ENCODE measurements around the gene GABPA.

The GABPA gene

GRCh38 chr21:25717491-25718147 is 17.2 kb upstream of the GABPA start:
- no peak for DNase-seq
- Histone ChIP-seq H3K27me3 (ENCODE audit: insufficient read depth, low read depth, severe bottlenecking) (no peaks in the 10 kb centered on the region), H3K4me3 (ENCODE audit: low read depth, low read length) (no peak overlapping the region), H3K9me3 (ENCODE audit: severe bottlenecking) (no peaks in the 10 kb centered on the region), H3K27ac (no peak overlapping the region), H3K36me3 (peaks cover 47% of the 10 kb centered on the region)
- TF ChIP-seq, protein P1, sequence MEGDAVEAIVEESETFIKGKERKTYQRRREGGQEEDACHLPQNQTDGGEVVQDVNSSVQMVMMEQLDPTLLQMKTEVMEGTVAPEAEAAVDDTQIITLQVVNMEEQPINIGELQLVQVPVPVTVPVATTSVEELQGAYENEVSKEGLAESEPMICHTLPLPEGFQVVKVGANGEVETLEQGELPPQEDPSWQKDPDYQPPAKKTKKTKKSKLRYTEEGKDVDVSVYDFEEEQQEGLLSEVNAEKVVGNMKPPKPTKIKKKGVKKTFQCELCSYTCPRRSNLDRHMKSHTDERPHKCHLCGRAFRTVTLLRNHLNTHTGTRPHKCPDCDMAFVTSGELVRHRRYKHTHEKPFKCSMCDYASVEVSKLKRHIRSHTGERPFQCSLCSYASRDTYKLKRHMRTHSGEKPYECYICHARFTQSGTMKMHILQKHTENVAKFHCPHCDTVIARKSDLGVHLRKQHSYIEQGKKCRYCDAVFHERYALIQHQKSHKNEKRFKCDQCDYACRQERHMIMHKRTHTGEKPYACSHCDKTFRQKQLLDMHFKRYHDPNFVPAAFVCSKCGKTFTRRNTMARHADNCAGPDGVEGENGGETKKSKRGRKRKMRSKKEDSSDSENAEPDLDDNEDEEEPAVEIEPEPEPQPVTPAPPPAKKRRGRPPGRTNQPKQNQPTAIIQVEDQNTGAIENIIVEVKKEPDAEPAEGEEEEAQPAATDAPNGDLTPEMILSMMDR (IDR thresholded peaks at IDR 0.05; ENCODE audit: low read depth, low read length), result no peak

- no peaks in the 10 kb centered on the region for H3K9me3 ChIP-seq (ENCODE audit: severe bottlenecking)
- DNase-seq, result no peak
- H3K27ac ChIP-seq, result no peak overlapping the region
- TF ChIP-seq, protein P1 (IDR thresholded peaks at IDR 0.05; ENCODE audit: low read depth, low read length), result no peak
- no peaks in the 10 kb centered on the region for H3K27me3 ChIP-seq (ENCODE audit: insufficient read depth, low read depth, severe bottlenecking)
- H3K4me3 ChIP-seq (ENCODE audit: low read depth, low read length), result no peak overlapping the region
- peaks cover 59% of the 10 kb centered on the region for H3K36me3 ChIP-seq
These were observed 12.8 kb upstream of the GABPA start for GRCh38 chr21:25721987-25722386.

DNA sequence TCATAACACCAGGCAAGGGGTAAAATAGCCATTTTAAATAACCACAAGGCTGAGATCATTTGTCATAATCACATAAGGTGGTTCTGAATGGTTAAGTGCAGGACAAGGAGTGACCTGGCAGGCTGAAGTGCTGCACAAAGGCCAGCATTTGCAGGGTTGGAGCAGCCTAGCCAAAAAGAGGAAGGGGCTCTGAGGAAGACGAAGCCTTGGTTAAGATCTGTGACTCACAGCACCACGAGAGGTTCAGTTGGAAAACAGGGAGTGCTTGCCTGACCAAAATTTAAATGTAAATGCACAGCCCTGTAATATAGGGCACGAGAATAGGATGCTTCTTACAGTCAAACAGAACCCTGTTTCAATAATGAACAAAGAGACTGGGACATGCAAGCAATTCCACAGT is 12.1 kb upstream of the GABPA start:
- no peaks in the 10 kb centered on the region for H3K27me3 ChIP-seq (ENCODE audit: insufficient read depth, low read depth, severe bottlenecking)
- no peak overlapping the region for H3K27ac ChIP-seq
- no peaks in the 10 kb centered on the region for H3K9me3 ChIP-seq (ENCODE audit: severe bottlenecking)
- DNase-seq, result no peak
- TF ChIP-seq, protein P1 (IDR thresholded peaks at IDR 0.05; ENCODE audit: low read depth, low read length), result no peak
- no peak overlapping the region for H3K4me3 ChIP-seq (ENCODE audit: low read depth, low read length)
- H3K36me3 ChIP-seq, result peaks cover 65% of the 10 kb centered on the region

GRCh38 chr21:25732091-25732760 is 2.5 kb upstream of the GABPA start:
- Histone ChIP-seq H3K4me3 (ENCODE audit: low read depth, low read length) (no peak overlapping the region), H3K27ac (no peak overlapping the region), H3K9me3 (ENCODE audit: severe bottlenecking) (no peaks in the 10 kb centered on the region), H3K36me3 (peaks cover 43% of the 10 kb centered on the region), H3K27me3 (ENCODE audit: insufficient read depth, low read depth, severe bottlenecking) (no peaks in the 10 kb centered on the region)
- TF ChIP-seq, protein P1 (IDR thresholded peaks at IDR 0.05; ENCODE audit: low read depth, low read length), result no peak
- no peak for DNase-seq

DNA sequence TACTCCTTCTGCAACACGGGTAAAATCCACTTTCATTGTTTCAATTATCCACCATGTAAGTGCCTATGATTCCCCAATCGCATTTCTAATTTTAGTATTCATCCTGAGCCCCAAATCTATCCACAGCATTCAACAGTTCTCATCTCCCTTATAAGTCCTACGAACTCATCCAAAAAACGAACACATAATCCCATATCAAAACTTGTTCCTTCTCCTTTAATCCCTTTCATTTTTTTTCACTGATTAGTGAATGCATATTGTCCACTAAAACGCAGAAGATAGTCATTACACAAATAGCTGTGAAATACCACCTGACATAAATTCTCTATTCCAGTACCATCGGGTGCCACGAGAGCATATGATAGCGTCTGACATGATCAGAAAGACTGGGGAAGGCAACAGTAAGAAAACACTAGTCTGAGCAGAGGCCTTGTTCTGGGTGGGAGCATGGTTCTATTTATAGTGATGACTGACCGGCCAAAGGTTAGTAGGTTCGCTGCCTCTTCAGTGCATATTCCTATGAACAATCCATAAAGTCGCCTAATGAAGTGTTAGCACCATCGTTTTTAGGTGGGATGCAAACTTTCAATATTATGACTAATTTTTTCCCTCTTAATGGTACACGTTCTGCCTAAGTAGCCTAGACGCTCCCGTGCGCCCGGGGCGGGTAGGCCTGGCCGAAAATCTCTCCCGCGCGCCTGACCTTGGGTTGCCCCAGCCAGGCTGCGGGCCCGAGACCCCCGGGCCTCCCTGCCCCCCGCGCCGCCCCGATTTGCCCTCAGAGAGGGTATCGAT is 716 bp upstream of the GABPA start:
- H3K27ac ChIP-seq, result peak overlapping the region; percentile 100
- no peak for DNase-seq

More for the DNA sequence above, 716 bp upstream of the GABPA start:
- H3K27me3 ChIP-seq (ENCODE audit: insufficient read depth, low read depth, severe bottlenecking), result no peaks in the 10 kb centered on the region
- H3K36me3 ChIP-seq, result peaks cover 24% of the 10 kb centered on the region
- TF ChIP-seq, protein P1 (IDR thresholded peaks at IDR 0.05; ENCODE audit: low read depth, low read length), result no peak
- peak overlapping the region; percentile 89 for H3K4me3 ChIP-seq (ENCODE audit: low read depth, low read length)
- H3K9me3 ChIP-seq (ENCODE audit: severe bottlenecking), result no peaks in the 10 kb centered on the region
